ENCODE results near the gene PAPSS1. TPM values are rescaled to one million over a fixed set of nuclear protein-coding genes. Genes with fewer than 3 reads are reported as not detected.
"Not testable (repeated sequence)": the region's sequence is repeated elsewhere in the genome, so short reads cannot be mapped to it uniquely, and the experiment has no call there.

PAPSS1 gene
- total and polyA plus RNA-seq, 7 donors = 20.6 to 30.0 (median 25.5) TPM

DNA sequence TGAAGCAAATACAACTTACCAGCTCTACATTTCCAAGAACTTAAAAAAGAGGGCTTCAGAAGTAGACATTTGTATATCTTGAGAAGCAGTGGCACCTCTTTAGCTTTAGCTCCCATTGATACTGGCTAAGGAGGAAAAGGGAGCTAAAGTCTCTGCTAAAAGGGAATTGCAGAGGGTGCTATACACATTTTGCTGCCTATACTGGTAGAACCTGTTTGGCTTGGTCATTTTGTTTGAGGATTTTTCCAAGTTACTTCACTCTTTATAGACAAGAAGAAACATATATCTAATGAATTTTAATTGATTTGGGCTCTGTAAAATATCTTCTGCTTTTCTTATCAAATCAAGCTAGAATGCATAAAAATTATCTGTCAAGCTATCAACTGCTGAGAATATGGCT is 11.8 kb downstream of the PAPSS1 start:
- Histone ChIP-seq H3K9me3 (peaks cover 0 to 10% (median 6%) of the 10 kb centered on the region in 4 donors), H3K27ac (no peak overlapping the region), H3K27me3 (no peaks in the 10 kb centered on the region), H3K4me3 (no peak overlapping the region), H3K4me1 (no peaks in the 10 kb centered on the region), H3K36me3 (no peaks in the 10 kb centered on the region)
- intact Hi-C loops (cut with DNase I) = no loop called here
- no peak for TF ChIP-seq EP300 (IDR thresholded peaks at IDR 0.05)
- no peak for TF ChIP-seq POLR2AphosphoS5 (IDR thresholded peaks at IDR 0.05)
- no peak for TF ChIP-seq POLR2A (IDR thresholded peaks at IDR 0.05)
- TF ChIP-seq, protein P1, sequence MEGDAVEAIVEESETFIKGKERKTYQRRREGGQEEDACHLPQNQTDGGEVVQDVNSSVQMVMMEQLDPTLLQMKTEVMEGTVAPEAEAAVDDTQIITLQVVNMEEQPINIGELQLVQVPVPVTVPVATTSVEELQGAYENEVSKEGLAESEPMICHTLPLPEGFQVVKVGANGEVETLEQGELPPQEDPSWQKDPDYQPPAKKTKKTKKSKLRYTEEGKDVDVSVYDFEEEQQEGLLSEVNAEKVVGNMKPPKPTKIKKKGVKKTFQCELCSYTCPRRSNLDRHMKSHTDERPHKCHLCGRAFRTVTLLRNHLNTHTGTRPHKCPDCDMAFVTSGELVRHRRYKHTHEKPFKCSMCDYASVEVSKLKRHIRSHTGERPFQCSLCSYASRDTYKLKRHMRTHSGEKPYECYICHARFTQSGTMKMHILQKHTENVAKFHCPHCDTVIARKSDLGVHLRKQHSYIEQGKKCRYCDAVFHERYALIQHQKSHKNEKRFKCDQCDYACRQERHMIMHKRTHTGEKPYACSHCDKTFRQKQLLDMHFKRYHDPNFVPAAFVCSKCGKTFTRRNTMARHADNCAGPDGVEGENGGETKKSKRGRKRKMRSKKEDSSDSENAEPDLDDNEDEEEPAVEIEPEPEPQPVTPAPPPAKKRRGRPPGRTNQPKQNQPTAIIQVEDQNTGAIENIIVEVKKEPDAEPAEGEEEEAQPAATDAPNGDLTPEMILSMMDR (IDR thresholded peaks at IDR 0.05) = no peak
- DNase-seq = no peak

DNA sequence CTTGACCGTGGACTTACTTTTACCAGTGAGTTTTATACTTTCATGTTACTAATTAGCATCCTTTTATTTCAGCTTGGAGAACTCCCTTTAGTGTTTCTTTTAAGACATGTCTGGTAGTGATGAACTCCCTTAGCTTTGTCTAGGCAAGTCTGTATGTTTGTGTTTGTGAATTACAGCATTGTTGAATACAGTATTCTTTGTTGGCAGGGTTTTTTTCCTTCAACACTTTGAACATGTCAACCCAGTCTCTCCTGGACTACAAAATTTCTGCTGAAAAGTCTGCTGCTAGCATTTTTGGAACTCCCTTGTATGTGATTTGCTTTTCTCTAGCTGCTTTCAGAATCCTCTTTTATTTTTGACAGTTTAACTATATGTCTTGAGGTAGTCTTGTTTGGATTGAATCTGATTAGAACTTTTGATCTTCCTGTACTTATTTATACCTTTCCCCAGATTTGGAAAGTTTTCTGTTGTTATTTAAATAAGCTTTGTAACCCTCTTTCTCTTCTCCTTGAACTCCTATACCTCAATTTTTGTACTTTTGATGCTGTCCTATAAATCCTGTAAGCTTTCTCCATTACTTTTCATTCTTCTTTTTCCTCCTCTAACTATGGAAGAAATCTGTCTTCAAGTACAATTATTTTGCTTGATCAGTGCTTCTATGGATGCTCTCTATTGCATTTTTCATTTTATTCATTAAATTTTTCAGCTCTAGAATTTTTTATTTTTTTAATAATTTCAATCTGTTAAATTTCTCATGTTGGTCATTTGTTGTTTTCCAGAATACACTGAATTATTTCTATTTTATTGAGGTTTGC is 14.1 kb downstream of the PAPSS1 start:
- peaks cover 0 to 4% (median 0%) of the 10 kb centered on the region in 4 donors for H3K4me1 ChIP-seq
- H3K9me3 ChIP-seq = peaks cover 0 to 10% (median 6%) of the 10 kb centered on the region in 4 donors
- peaks cover 0 to 2% (median 0%) of the 10 kb centered on the region in 4 donors for H3K36me3 ChIP-seq
- 97 to 98% methylated on average over 1 of the region's 1 CpG for WGBS, 2 donors
- no peaks in the 10 kb centered on the region for H3K27me3 ChIP-seq
- no peak overlapping the region for H3K4me3 ChIP-seq
- TF ChIP-seq, protein P1 (IDR thresholded peaks at IDR 0.05) = no peak
- TF ChIP-seq POLR2A (IDR thresholded peaks at IDR 0.05) = no peak
- TF ChIP-seq EP300 (IDR thresholded peaks at IDR 0.05) = no peak
- TF ChIP-seq POLR2AphosphoS5 (IDR thresholded peaks at IDR 0.05) = no peak
- intact Hi-C loops (cut with DNase I) = no loop called here
- no peak for DNase-seq
- H3K27ac ChIP-seq = no peak overlapping the region

DNA sequence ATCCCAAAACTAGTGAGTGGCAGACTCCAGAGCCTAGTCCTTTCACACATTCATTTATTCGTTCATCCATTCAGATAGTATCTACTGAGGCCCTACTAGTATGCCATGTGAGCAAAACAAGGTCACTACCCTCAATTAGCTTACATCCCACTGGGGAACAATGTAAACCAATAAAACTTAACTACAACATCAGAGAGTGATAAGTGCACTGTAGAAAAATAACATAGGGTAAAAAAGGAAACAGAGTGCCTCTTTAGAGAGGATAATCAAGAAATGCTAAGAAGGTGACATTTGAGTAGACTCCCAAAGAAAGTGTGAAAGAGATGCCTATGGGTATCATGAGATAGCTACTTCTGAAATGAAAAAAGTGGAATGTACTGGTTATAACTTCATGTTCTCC is 18.5 kb downstream of the PAPSS1 start:
- DNase-seq = no peak
- 72 to 75% methylated on average over 1 of the region's 1 CpG for WGBS, 2 donors
- H3K36me3 ChIP-seq = peaks cover 0 to 11% (median 0%) of the 10 kb centered on the region in 4 donors
- no peaks in the 10 kb centered on the region for H3K27me3 ChIP-seq
- H3K4me3 ChIP-seq = no peak overlapping the region
- H3K27ac ChIP-seq = no peak overlapping the region
- H3K4me1 ChIP-seq = peaks cover 0 to 15% (median 3%) of the 10 kb centered on the region in 4 donors
- no peak for TF ChIP-seq POLR2AphosphoS5 (IDR thresholded peaks at IDR 0.05)
- no peak for TF ChIP-seq POLR2A (IDR thresholded peaks at IDR 0.05)
- TF ChIP-seq, protein P1 (IDR thresholded peaks at IDR 0.05) = no peak
- TF ChIP-seq EP300 (IDR thresholded peaks at IDR 0.05) = no peak
- intact Hi-C loops (cut with DNase I) = no loop called here
- peaks cover 0 to 8% (median 2%) of the 10 kb centered on the region in 4 donors for H3K9me3 ChIP-seq

DNA sequence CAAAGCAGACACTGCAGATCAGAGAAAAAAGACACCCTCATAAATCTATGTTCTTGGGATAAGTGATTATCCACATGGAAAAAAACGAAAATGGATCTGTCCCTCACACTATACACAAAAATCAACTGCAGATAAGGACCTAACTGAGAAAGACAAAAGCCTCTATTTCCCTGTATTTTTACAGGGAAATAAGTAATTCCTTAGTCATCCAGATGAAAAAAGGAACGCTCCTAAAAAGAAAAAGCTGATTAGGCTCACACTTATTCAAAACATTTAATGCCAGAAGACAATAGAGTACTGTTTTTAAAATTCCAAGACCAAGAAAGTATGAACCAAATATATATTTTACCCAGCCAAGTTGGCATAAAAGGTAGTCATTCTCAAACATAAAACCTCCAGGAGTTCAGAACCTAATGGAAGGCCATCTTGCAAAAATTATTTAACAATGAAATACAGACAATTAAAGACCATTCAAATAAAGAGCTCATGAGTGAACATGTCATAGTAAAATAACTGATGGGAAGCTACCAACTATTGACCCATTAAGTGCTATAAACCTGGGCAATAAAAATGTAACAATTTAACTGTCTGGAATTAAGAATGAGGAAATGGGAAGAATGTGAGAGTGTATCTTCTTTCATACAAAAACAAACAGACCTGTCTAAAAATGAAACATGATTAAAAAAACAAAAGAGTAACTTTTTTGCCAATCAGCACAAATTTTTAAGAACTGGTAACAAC is 20.4 kb downstream of the PAPSS1 start:
- Histone ChIP-seq H3K9me3 (no peaks in the 10 kb centered on the region), H3K27ac (no peak overlapping the region), H3K27me3 (no peaks in the 10 kb centered on the region), H3K36me3 (peaks cover 0 to 11% (median 0%) of the 10 kb centered on the region in 4 donors), H3K4me3 (no peak overlapping the region), H3K4me1 (peaks cover 0 to 15% (median 3%) of the 10 kb centered on the region in 4 donors)
- DNase-seq = no peak
- no peak for TF ChIP-seq POLR2A (IDR thresholded peaks at IDR 0.05)
- no peak for TF ChIP-seq POLR2AphosphoS5 (IDR thresholded peaks at IDR 0.05)
- TF ChIP-seq, protein P1 (IDR thresholded peaks at IDR 0.05) = no peak
- TF ChIP-seq EP300 (IDR thresholded peaks at IDR 0.05) = no peak
- 79 to 85% methylated on average over 2 of the region's 2 CpGs for WGBS, 2 donors
- intact Hi-C loops (cut with DNase I) = no loop called here

DNA sequence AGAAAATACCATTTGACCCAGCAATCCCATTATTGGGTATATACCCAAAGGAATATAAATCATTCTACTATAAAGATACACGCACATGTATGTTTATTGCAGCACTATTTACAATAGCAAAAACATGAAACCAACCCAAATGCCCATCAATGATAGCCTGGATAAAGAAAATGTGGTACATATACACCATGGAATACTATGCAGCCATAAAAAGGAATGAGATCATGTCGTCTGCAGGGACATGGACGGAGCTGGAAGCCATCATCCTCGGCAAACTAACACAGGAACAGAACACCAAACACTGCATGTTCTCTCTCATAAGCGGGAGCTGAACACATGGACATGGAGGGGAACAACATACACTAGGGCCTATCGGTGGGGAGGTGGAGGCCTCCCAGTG is 23.8 kb downstream of the PAPSS1 start:
- H3K9me3 ChIP-seq; H3K4me3 ChIP-seq; H3K27me3 ChIP-seq; DNase-seq; H3K27ac ChIP-seq; intact Hi-C loops (cut with DNase I): not testable (repeated sequence)
- WGBS, 2 donors = 97 to 99% methylated on average over 6 of the region's 6 CpGs
- H3K36me3 ChIP-seq = peaks cover 0 to 24% (median 0%) of the 10 kb centered on the region in 4 donors
- H3K4me1 ChIP-seq = peaks cover 0 to 14% (median 3%) of the 10 kb centered on the region in 4 donors
